NOMO-1 treated with DMSO at 0.1 percent for 48 hours (cell line): Measurements from ENCODE around the gene DNAH8.

Source experiments
- DNase-seq: peaks from one replicate; lab custom pipeline; 2025; ENCODE audit not compliant: unreplicated experiment; lab: John Stamatoyannopoulos, UW

The DNAH8 gene

GRCh38 chr6:39065561-39065960 is 350.4 kb downstream of the DNAH8 start:
- DNase-seq = no peak

DNA sequence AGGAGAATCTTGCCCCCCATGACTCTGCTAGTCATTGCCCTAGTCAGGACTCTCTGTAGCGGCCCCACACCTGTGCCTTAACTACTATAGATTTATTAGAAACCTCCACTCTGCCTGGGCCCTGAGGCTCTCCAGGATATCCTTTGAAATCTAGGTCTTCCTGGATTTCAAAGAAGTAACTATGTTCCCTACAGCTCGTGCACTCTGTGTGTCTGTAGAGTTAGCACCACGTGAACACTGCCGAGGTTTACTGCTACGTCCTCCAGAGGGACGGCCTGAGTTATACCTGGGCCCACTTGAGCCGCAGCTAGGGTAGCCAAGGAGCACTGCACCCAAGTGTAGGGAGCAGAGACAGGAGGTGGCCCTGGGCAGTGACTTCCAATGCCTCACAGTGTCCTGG is 353.3 kb downstream of the DNAH8 start:
- no peak for DNase-seq

DNA sequence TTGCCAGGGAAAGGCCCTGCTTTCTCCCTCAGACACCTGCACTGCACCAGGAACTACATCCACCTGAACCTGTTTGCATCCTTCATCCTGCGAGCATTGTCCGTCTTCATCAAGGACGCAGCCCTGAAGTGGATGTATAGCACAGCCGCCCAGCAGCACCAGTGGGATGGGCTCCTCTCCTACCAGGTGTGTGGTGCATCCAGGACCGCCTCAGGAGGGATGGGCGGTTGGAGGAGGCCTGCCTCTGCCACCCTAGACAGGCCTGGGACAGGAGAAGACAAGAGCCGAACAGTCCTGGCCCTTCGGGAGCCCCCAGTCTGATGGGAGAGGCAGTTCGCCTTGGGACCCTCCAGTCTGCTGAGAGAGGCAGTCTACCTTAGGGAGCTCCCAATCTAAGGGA is 357.7 kb downstream of the DNAH8 start:
- no peak for DNase-seq

- no peak for DNase-seq
Observed at GRCh38 chr6:39073471-39074355, 358.6 kb downstream of the DNAH8 start.

DNA sequence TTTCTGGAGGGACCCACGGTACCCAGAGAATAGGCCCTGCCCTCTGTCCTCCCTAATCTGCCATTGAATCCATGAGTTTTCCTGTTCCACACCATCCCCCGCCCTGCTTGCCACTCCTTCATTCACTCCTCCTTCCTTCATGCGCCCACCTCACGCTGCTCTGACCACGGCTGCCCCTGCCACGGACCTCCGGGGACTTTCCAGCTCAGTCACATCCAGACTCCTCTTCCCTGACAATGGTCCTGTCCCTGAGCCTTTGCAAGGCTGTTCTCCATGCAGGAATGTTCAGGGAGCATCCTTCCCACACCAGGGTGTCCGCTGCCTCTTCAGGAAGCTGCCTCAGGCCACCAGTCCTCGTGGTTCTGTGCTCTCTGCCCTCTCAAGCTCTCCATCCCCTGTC is 359.4 kb downstream of the DNAH8 start:
- DNase-seq = no peak

GRCh38 chr6:39075010-39075686 is 360.0 kb downstream of the DNAH8 start:
- DNase-seq = no peak

GRCh38 chr6:39075807-39076622 is 360.9 kb downstream of the DNAH8 start:
- DNase-seq = no peak

DNA sequence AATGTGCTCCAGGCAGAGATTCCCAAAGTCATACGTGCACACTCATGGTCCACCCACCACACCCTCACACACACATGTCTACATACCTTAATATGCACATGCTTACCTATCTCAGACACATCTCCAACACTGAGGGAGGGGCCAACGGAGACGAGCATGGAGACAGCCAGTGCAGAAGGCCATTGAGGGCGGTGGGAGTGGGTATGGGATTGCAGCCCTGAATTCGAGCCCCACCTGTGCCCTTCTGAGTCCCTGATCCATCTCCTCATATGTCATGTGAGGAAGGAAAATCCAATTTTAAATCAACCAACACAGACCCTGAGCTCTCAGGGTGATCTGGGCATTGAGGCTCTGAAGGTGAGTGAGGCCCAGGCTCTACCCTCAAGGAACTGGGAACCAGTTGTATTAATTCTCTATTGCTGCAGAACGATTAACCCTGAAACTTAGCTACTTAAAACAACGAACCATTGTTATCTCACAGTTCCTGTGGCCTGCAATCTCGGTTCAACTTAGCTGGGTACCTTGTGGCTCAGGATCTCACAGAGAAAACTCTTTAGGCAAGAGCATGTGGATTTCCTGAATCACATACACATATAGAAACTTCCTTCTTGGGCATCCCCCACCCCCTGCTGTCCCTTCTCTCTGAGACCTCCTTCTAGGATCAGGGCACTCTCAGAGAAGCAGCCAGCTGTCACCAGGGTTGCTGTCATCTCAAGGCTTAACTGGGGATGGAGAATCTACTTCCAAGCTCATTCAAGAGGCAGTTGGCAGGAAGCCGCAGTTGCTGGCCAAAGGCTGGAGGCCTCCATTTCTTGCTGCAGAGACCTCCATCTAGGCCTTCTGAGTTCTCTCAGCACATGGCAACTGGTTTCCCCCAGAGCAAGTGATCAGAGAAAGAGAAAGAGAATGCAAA is 361.8 kb downstream of the DNAH8 start:
- no peak for DNase-seq

GRCh38 chr6:39077882-39078594 is 362.9 kb downstream of the DNAH8 start:
- no peak for DNase-seq

DNA sequence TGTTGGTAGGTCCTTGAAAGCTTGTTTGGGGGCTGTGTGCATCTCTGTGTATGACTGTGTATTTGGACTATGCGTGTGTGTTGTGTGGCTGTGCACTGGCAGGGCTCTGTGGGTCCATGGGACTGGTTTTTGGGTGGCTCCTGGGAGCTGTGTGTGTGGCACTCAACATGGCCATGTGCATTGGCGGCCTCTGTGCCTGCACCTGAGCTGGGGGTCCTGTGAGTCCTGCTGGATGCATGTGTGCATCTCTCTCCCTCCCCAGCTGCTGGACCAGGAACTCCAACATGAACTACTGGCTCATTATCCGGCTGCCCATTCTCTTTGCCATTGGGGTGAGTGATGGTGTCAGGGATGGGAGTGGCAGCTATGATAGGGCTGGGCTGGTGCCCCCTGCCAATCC is 363.6 kb downstream of the DNAH8 start:
- DNase-seq = no peak

DNA sequence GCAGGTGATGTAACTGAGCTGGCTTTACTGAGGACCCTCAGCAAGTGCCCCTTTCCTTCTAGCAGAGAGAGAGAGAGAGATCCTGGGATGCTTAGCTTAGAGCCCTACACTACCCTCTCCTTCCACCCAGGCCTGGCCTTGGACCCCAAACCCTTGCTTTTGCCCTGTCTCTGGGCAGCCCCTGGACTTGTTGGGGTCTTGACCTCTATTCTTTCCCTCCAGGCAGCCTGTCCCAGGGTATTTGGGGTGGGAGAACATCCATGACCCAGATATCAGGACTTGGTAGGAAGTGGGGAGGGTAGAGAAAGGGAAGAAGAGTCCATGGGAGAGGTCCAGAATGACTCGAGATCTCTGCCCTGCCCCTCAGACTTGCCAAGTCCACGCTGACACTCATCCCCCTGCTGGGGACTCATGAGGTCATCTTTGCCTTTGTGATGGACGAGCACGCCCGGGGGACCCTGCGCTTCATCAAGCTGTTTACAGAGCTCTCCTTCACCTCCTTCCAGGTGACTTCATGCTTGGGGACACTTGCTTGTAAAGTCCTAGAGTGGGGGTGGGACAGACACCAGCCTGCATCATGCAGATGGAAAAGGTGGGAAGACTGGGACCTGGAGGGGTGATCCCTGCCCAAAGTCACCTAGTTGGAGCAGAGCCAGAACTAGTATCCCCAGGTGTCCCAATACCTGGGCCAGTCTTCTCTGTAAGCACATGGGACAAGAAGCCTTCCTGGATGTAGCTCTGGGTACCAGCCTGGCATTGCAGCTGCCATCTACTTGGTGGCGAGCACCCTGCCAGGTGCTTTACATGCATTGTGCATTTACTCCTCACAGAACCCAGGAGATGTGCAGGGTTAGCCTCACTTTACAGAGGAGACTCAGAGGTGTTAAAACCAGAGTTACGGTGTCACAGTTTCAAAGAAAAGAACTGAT is 364.4 kb downstream of the DNAH8 start:
- no peak for DNase-seq
